CD4-positive, alpha-beta T cell treated with Interleukin-2 at 100 ng/mL for 4 hours (primary cell): Measurements from ENCODE around the gene IFT122.
"Not testable (repeated sequence)": the region's sequence is repeated elsewhere in the genome, so short reads cannot be mapped to it uniquely, and the experiment has no call there.

Source experiments
- DNase-seq: peaks from one replicate; pipeline ENCODE4 v3.0.0-alpha.2; 2020; ENCODE audit warnings: low spot score

IFT122 gene

GRCh38 chr3:129498603-129499488 is 58.8 kb downstream of the IFT122 start:
- not testable (repeated sequence) for DNase-seq

GRCh38 chr3:129499604-129500333 is 59.7 kb downstream of the IFT122 start:
- not testable (repeated sequence) for DNase-seq

- DNase-seq, result no peak
These were observed 60.3 kb downstream of the IFT122 start for GRCh38 chr3:129500334-129500658.

GRCh38 chr3:129501630-129502029 is 61.6 kb downstream of the IFT122 start:
- no peak for DNase-seq

GRCh38 chr3:129502641-129503408 is 62.8 kb downstream of the IFT122 start:
- no peak for DNase-seq

- no peak for DNase-seq
These were observed 63.7 kb downstream of the IFT122 start for GRCh38 chr3:129503471-129504291.

GRCh38 chr3:129504471-129505100 is 64.6 kb downstream of the IFT122 start:
- no peak for DNase-seq

GRCh38 chr3:129505341-129505740 is 65.3 kb downstream of the IFT122 start:
- DNase-seq, result no peak

GRCh38 chr3:129506231-129506742 is 66.3 kb downstream of the IFT122 start:
- no peak for DNase-seq

- DNase-seq, result no peak
These were observed 67.3 kb downstream of the IFT122 start for GRCh38 chr3:129507181-129507831.

GRCh38 chr3:129512595-129512994 is 72.6 kb downstream of the IFT122 start:
- DNase-seq, result no peak

GRCh38 chr3:129513705-129514104 is 73.7 kb downstream of the IFT122 start:
- DNase-seq, result no peak

- no peak for DNase-seq
These were observed 74.1 kb downstream of the IFT122 start for GRCh38 chr3:129514110-129514509.

GRCh38 chr3:129514563-129514962 is 74.5 kb downstream of the IFT122 start:
- no peak for DNase-seq

GRCh38 chr3:129515108-129515820 is 75.2 kb downstream of the IFT122 start:
- not testable (repeated sequence) for DNase-seq

- DNase-seq, result not testable (repeated sequence)
These were observed 75.9 kb downstream of the IFT122 start for GRCh38 chr3:129515821-129516432.

- DNase-seq, result no peak
These were observed 77.5 kb downstream of the IFT122 start for GRCh38 chr3:129517516-129517915.

- no peak for DNase-seq
These were observed 78.1 kb downstream of the IFT122 start for GRCh38 chr3:129518038-129518561.

GRCh38 chr3:129518581-129518980 is 78.6 kb downstream of the IFT122 start:
- no peak for DNase-seq
